ENCODE results near the gene INCENP.
A peak's percentile ranks its signal among the peaks of the same experiment; 100 is the strongest.

INCENP gene

GRCh38 chr11:62108971-62109404 lies 14.8 kb upstream of the INCENP start:
- no peak for TF ChIP-seq CTCF (IDR thresholded peaks at IDR 0.05; ENCODE audit: insufficient read depth, low read depth, low read length, missing control alignments)
- H3K4me3 ChIP-seq (ENCODE audit: low read depth, low read length) = no peak overlapping the region
- DNase-seq (ENCODE audit: low read depth) = no peak

GRCh38 chr11:62115085-62115694 lies 8.6 kb upstream of the INCENP start:
- H3K4me3 ChIP-seq (ENCODE audit: low read depth, low read length) = no peak overlapping the region
- TF ChIP-seq CTCF (IDR thresholded peaks at IDR 0.05; ENCODE audit: insufficient read depth, low read depth, low read length, missing control alignments) = no peak
- DNase-seq (ENCODE audit: low read depth) = no peak

- DNase-seq (ENCODE audit: low read depth) = no peak
- TF ChIP-seq CTCF (IDR thresholded peaks at IDR 0.05; ENCODE audit: insufficient read depth, low read depth, low read length, missing control alignments) = no peak
- no peak overlapping the region for H3K4me3 ChIP-seq (ENCODE audit: low read depth, low read length)
These were observed 7.4 kb upstream of the INCENP start for GRCh38 chr11:62116451-62116850.

- no peak for TF ChIP-seq CTCF (IDR thresholded peaks at IDR 0.05; ENCODE audit: insufficient read depth, low read depth, low read length, missing control alignments)
- no peak overlapping the region for H3K4me3 ChIP-seq (ENCODE audit: low read depth, low read length)
- no peak for DNase-seq (ENCODE audit: low read depth)
These were observed 4.2 kb upstream of the INCENP start for GRCh38 chr11:62119569-62119968.

GRCh38 chr11:62120001-62120400 lies 3.8 kb upstream of the INCENP start:
- TF ChIP-seq CTCF (IDR thresholded peaks at IDR 0.05; ENCODE audit: insufficient read depth, low read depth, low read length, missing control alignments) = no peak
- H3K4me3 ChIP-seq (ENCODE audit: low read depth, low read length) = no peak overlapping the region
- no peak for DNase-seq (ENCODE audit: low read depth)

- no peak for TF ChIP-seq CTCF (IDR thresholded peaks at IDR 0.05; ENCODE audit: insufficient read depth, low read depth, low read length, missing control alignments)
- DNase-seq (ENCODE audit: low read depth) = no peak
- H3K4me3 ChIP-seq (ENCODE audit: low read depth, low read length) = no peak overlapping the region
These were observed 3.4 kb upstream of the INCENP start for GRCh38 chr11:62120431-62120830.

GRCh38 chr11:62122076-62122475 lies 1.7 kb upstream of the INCENP start:
- peak; percentile 17 for TF ChIP-seq CTCF (IDR thresholded peaks at IDR 0.05; ENCODE audit: insufficient read depth, low read depth, low read length, missing control alignments)
- H3K4me3 ChIP-seq (ENCODE audit: low read depth, low read length) = no peak overlapping the region
- DNase-seq (ENCODE audit: low read depth) = no peak

Measured in GM12865 (cell line).